K562 (cell line): ENCODE measurements around the gene CASKIN1. TPM values are rescaled to one million over a fixed set of nuclear protein-coding genes. Genes with fewer than 3 reads are reported as not detected.

Experiments
- ARID4B ChIP-seq: sonication (generic); formaldehyde crosslinking; IDR thresholded peaks from 2 replicates; pipeline ENCODE4 v1.8.0; 2022; ENCODE audit warnings: mild to moderate bottlenecking, missing genetic modification reagents
- ESRRA ChIP-seq: fragments of 450-650 bp; IDR thresholded peaks from 2 replicates; pipeline ENCODE4 v1.6.1; 2014; ENCODE audit warnings: low read depth, mild to moderate bottlenecking, moderate library complexity, borderline replicate concordance
- HDAC2 ChIP-seq: fragments of 450-650 bp; IDR thresholded peaks from 2 replicates; pipeline ENCODE4 v1.6.1; 2016; ENCODE audit warnings: mild to moderate bottlenecking
- KAT2B ChIP-seq: IDR thresholded peaks from one replicate; pipeline ENCODE4 v1.6.1; 2012; ENCODE audit warnings: low read depth, mild to moderate bottlenecking, control low read depth, inconsistent platforms, low read length, moderate library complexity
- MITF ChIP-seq: IDR thresholded peaks from 2 replicates; pipeline ENCODE4 v1.6.1; 2014; ENCODE audit warnings: antibody characterized with exemption
- NFRKB ChIP-seq: fragments of 450-650 bp; IDR thresholded peaks from 2 replicates; pipeline ENCODE4 v1.6.1; 2016; ENCODE audit warnings: low read depth
- SIRT6 ChIP-seq: IDR thresholded peaks from one replicate; pipeline ENCODE4 v1.6.1; 2012; ENCODE audit warnings: low read depth, mild to moderate bottlenecking, control low read depth, inconsistent platforms, low read length, moderate library complexity
- TEAD1 ChIP-seq, 2 experiments: fragments of 450-650 bp in 1 of 2; sonication (generic) in 1 of 2; formaldehyde crosslinking; IDR thresholded peaks; 2 replicates each; pipeline versions ENCODE4 v1.4.0 to v1.8.0; 2020 to 2022; ENCODE audit warnings: mild to moderate bottlenecking in 2 of 2, missing genetic modification reagents in 1 of 2
- TEAD2 ChIP-seq: fragments of 450-650 bp; IDR thresholded peaks from 2 replicates; pipeline ENCODE4 v1.6.1; 2016; ENCODE audit warnings: missing genetic modification characterization, control low read depth, missing compliant biosample characterization
- XRCC5 ChIP-seq: fragments of 200-400 bp; formaldehyde crosslinking; IDR thresholded peaks from 2 replicates; pipeline ENCODE4 v1.6.1; 2017; ENCODE audit warnings: low read depth, mild to moderate bottlenecking, low read length
- ZNF253 ChIP-seq: fragments of 250-450 bp; sonication (Bioruptor Pico); conservative IDR thresholded peaks from 2 replicates; pipeline ENCODE4 v1.6.1; 2021; ENCODE audit warnings: mild to moderate bottlenecking
- ZNF561 ChIP-seq: fragments of 450-650 bp; formaldehyde crosslinking; conservative IDR thresholded peaks from 2 replicates; pipeline ENCODE4 v1.4.0; 2020; ENCODE audit warnings: mild to moderate bottlenecking, moderate library complexity
- ZNF592 ChIP-seq: fragments of 450-650 bp; IDR thresholded peaks from 2 replicates; pipeline ENCODE4 v1.6.1; 2017; ENCODE audit warnings: antibody characterized with exemption, mild to moderate bottlenecking
- ZNF740 ChIP-seq, 3 experiments: fragments of 200-800 bp in 1 of 3; sonication (Bioruptor generic) in 1 of 3; sonication (generic) in 1 of 3; formaldehyde crosslinking in 1 of 3; IDR thresholded peaks; 2 replicates each; pipeline versions ENCODE4 v1.6.1 to v1.8.0; 2016 to 2022; ENCODE audit warnings: mild to moderate bottlenecking in 2 of 3, missing compliant biosample characterization in 2 of 3, missing genetic modification characterization in 2 of 3, missing genetic modification reagents in 1 of 3
- polyA plus RNA-seq, 8 experiments: library from polyadenylated mRNA; depleted of rRNA in 4 of 8; stranded (reverse) in 5 of 8; unstranded in 3 of 8; fragments of >200 nt; fragmentation: Nextera tagmentation in 2 of 8; fragmentation: Illumina TruSeq in 1 of 8; extraction: Ambion mirVana in 2 of 8; extraction: Trizol in 1 of 8; gene quantifications; 2 replicates each; pipeline versions ENCODE4 v1.2.1 to v1.2.3, GENCODE V29; 2011 to 2014; ENCODE audit warnings: inconsistent platforms in 1 of 8, missing spikeins in 1 of 8
- total RNA-seq, 7 experiments: library from RNA; depleted of rRNA in 6 of 7; stranded (reverse); fragments of >200 nt in 6 of 7; fragmentation: Illumina TruSeq in 2 of 7; extraction: Trizol in 2 of 7; gene quantifications; 2 replicates each; pipeline versions ENCODE4 v1.2.1 to v1.2.3, GENCODE V29; 2011 to 2021; ENCODE audit warnings: low replicate concordance in 1 of 7

Gene CASKIN1
- total and polyA plus RNA-seq, 9 of the 15 experiments (the other 6 are each of a cell fraction or from before 2014, with no cell fraction given): 0.15 to 4.5 (median 1.5) TPM; not detected in 2

GRCh38 chr16:2195322-2196161 is 863 bp downstream of the CASKIN1 start (continued):
- TF ChIP-seq NFRKB (no peak), HDAC2 (no peak), SIRT6 (no peak), ESRRA (no peak), ZNF740 (CRISPR knock-in tag; IDR thresholded peaks at IDR 0.05) (0 out of 2 replicates have a peak, but pooled peaks have one; percentile 22), ZNF740 (tag; IDR thresholded peaks at IDR 0.05) (peak in 1 of 2 experiments; percentile 14; a peak in 1 of 4 replicates), ZNF592 (no peak), ZNF253 (CRISPR knock-in tag) (no peak), ZNF561 (CRISPR knock-in tag) (no peak), TEAD1 (CRISPR knock-in tag; IDR thresholded peaks at IDR 0.05) (no peak), XRCC5 (no peak), ARID4B (CRISPR knock-in tag) (0 out of 2 replicates have a peak, but pooled peaks have one; percentile 29), KAT2B (no peak), MITF (no peak), TEAD2 (tag) (no peak)
